NCI-H446 treated with DMSO at 0.1 percent for 48 hours (cell line): ENCODE measurements around the gene LGI1.

Experiments
- DNase-seq: peaks from one replicate; lab custom pipeline; 2025; lab: John Stamatoyannopoulos, UW

LGI1 gene

DNA sequence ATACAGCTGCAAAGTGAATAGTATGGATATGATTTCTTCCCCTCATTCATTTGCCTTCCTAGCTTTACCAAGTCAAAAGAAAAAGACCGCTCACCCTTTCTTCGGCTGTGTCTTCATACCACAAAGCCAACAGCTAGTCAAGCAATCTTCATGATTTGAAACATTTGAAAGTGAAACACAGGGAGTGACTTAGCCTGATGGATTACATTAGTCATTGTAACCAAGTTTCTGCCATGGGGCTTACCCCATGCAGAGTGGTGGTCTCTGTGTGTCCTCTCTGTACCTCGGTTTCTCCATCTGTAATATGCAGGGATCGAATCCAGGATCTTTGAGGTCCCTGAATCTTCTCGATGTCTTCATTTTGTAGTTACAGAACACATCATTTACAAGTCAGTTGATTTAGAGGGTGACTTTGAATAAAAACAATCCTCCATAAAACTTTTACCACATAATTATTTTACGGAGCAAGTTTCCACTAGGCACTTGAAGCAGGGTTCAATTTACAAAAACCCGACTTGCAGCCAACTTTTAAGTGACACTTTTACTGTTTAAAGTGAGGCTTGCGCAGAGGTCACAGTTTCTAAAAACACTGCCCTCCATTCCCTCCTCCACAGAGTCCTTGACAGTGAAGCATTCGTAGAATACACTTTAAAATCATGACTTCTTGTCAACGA is 2.2 kb upstream of the LGI1 start:
- DNase-seq: no peak

DNA sequence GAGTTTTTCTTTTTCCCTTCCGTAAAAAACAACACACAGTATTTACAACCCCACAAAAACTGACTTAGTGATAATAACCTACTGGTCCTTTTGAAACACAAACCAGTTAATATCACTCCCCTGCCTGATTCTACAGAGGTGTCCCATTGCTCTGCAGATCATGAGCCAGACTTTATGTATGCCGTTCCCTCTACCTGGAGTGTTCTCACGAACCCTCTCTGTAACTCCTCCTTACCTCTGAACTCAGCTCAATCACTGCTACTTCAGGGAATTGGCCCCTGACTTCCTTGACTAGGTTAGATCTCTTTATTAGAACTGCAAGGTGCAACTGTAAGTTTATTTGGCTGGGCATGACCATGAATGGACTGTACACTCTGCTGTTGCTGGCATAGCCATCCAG is 1.6 kb upstream of the LGI1 start:
- no peak for DNase-seq

GRCh38 chr10:93757136-93757535 is 600 bp upstream of the LGI1 start:
- no peak for DNase-seq

DNA sequence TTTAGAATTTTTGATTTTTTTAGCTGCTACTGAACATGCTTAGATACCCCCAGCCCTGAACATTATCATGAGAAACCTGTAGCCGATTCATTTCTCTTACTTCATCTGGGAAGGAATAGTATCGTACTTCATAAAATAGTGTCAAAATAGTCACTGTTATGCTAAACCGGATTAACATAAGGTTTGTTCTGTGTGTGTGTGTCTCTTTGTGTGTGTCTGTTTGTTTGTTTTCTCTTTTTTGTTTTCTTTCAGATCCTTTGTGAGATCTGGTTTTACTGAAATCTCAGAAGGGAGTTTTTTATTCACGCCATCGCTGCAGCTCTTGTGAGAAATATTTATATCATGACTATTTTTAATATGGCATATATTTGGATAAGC is 761 bp downstream of the LGI1 start:
- no peak for DNase-seq

DNA sequence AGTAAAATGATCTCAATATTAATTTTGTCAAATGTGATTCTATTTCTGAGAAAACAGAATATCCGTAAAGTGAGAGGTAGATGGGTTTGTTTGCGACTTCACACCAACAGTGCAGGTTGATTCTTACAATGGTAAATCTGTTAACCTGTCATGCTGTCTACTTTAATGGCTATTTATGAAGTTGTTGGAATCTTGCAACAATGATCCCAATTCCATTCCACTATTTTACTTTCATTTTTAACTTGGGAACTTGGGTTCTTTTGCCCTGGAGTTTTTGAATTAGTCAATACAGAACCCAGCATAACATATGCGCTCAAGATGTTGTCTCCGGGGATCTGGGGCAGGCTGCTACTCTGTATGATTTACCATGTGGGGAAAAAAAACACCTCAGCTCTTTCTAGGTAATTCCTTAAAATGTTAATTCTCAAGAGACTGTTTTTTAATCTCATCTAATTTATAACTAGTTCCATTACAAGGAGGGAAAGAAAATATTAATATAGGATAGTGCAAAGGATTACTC is 1.2 kb downstream of the LGI1 start:
- no peak for DNase-seq

GRCh38 chr10:93760490-93760889 is 2.8 kb downstream of the LGI1 start:
- no peak for DNase-seq

DNA sequence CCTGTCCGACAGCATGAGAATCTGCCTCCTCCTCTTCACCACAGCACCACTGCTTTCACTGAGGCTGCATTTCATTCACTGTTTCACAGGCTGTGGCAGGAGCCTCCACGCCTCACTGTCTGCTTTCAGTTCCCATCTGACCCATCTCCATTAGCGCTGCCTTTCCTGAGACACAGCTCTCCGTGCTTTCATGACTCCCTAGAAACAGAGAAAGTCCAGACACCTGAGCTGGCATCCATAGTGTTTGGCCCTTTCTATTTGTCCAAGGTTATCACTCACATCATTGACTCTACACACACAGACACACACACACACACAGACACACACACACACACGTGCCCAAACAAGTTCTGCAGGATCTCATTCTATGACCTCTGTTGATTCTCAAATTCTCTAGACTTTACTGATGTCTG is 5.2 kb downstream of the LGI1 start:
- no peak for DNase-seq

GRCh38 chr10:93766918-93767317 is 9.2 kb downstream of the LGI1 start:
- DNase-seq: no peak

- DNase-seq: no peak
Measured at GRCh38 chr10:93767724-93768399, 10.1 kb downstream of the LGI1 start.

- no peak for DNase-seq
Measured at GRCh38 chr10:93768892-93769291, 11.2 kb downstream of the LGI1 start.

GRCh38 chr10:93771354-93771753 is 13.6 kb downstream of the LGI1 start:
- DNase-seq: no peak

GRCh38 chr10:93773120-93773519 is 15.4 kb downstream of the LGI1 start:
- DNase-seq: no peak

DNA sequence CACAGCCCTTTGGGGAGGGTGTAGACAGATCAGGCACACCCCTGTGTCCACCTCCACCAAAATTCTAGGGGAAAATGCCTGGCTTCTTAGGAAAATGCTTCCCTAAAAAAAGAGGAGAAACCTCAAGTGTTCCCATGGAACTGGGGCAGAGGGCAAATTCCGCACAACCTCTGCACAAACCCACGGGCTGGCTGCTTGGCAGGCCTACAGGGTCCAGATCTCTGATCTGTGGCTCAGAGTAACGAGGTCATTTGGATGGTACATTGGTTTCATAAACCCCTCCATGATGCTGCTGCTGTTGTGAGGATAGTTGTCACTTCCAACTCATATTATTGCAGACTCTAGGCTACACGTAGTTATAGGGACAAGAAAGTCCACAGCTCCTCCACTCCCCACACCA is 16.0 kb downstream of the LGI1 start:
- no peak for DNase-seq

DNA sequence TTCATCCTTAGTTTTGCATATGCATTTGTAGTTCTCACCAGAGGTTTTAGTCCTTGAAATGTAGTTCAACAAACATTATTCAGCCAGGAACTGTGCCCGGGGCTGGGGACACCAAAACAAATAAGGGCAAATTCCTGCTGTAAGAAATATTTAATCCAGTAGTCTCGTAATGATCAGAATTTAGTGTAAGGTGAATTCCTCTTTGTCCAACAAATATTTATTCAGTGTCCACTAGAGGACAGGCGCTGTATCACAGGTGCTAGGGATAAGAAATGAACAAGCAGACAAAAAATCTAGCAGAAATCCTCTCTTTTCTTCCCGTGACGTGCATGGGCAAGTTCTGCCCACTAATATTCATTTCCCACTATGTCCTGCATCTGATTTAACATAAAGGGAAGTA is 17.6 kb downstream of the LGI1 start:
- DNase-seq: no peak

- no peak for DNase-seq
Measured at GRCh38 chr10:93777092-93777491, 19.4 kb downstream of the LGI1 start.

GRCh38 chr10:93784059-93784458 is 26.3 kb downstream of the LGI1 start:
- DNase-seq: no peak

DNA sequence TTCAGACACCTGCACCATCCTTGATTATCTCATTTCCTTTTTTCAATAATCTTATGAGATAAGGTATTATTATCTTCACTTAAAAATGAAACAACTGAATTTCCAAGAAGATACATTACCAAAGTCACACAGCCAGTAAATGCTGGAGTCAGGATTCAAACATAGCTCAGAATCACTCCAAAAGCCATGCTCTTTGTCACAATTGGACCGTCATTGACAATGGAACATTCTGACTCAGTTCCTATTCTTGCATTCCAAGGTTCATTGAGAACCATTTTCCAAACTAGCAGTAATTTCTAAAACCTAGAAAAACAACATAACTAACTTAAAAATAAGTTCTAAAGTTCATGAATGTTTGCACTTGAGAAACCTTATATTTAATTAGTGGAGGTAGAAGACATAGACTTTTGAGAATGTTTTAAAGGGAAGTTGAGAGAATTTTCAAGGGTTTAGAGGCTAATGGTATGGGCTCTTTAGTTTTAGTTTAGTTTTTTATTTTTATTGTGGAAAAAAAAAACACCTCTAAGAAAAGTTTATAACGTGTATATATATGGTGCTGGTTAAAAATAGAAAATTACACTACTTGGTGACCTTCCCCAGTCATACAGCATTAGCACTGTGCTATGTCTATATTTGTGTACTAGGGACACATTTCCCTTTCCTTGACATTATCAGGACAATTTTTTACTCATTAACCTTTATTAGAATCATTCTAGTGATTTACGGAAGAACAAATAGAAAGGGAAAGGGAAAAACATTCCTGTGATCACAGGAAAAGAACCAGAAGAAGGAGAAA is 30.9 kb downstream of the LGI1 start:
- DNase-seq: no peak

GRCh38 chr10:93790439-93790838 is 32.7 kb downstream of the LGI1 start:
- no peak for DNase-seq

- no peak for DNase-seq
Measured at GRCh38 chr10:93796167-93796566, 38.4 kb downstream of the LGI1 start.

GRCh38 chr10:93797825-93798224 is 40.1 kb downstream of the LGI1 start:
- no peak for DNase-seq

GRCh38 chr10:93799155-93799708 is 41.5 kb downstream of the LGI1 start:
- no peak for DNase-seq

- no peak for DNase-seq
Measured at GRCh38 chr10:93804200-93804599, 46.5 kb downstream of the LGI1 start.

- DNase-seq: no peak
Measured at GRCh38 chr10:93806903-93807302, 49.2 kb downstream of the LGI1 start.
